Brain microvascular endothelial cell (primary cell): ENCODE measurements around the gene LYPD6.

Experiments
- DNase-seq: peaks from one replicate; pipeline ENCODE4 v3.0.0-alpha.2; 2020
- H3K27ac ChIP-seq: fragments of 250-450 bp; sonication (Bioruptor Pico); 2 replicates; pipeline ENCODE4 v1.5.1; 2020; ENCODE audit warnings: mild to moderate bottlenecking, moderate library complexity
- H3K27me3 ChIP-seq: fragments of 250-450 bp; sonication (Bioruptor Pico); replicated peaks from 2 replicates; pipeline ENCODE4 v1.5.1; 2020; ENCODE audit warnings: mild to moderate bottlenecking
- H3K36me3 ChIP-seq: fragments of 250-450 bp; sonication (Bioruptor Pico); replicated peaks from 2 replicates; pipeline ENCODE4 v1.5.1; 2020; ENCODE audit warnings: mild to moderate bottlenecking
- H3K4me3 ChIP-seq: 2 replicates; pipeline ENCODE4 v1.5.1; 2011; ENCODE audit warnings: low read depth, mild to moderate bottlenecking, control low read depth, low read length, moderate library complexity
- in situ Hi-C: cut with HindIII; loops from 2 replicates; pipeline ENCODE4 v1.10.0; 2017; ENCODE audit warnings: low sequenced_read_pairs, low pct_ligation_motif_present
- TF ChIP-seq, protein P1 (sequence below): IDR thresholded peaks from 2 replicates; pipeline ENCODE4 v1.5.1; 2011; ENCODE audit warnings: low read depth, mild to moderate bottlenecking, moderate library complexity, low read length, control low read depth, inconsistent platforms; ENCODE audit errors: missing control alignments

The LYPD6 gene

DNA sequence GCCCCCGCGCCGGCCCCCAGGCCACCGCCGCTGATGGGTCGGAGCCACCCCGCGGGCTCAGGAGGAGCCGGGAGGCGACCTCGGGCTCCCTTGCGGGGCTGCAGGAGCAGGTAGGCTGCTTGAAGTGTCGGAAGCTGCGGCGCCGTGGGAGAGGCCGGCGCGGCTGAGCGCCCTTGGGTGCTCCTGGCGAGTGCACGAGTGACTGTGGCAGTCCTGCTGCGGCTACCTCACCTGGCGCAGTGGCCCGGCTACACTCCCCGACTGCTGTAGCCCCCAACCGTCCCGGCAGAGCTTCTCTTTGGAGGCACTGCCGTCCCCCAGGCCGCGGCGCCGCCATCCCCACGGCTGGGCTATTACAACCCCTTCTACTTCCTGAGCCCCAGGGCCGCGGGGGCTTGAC is 10.0 kb upstream of the LYPD6 start:
- Histone ChIP-seq H3K4me3 (no peak overlapping the region), H3K27ac (no peak overlapping the region), H3K27me3 (no peaks in the 10 kb centered on the region), H3K36me3 (no peaks in the 10 kb centered on the region)
- no peak for DNase-seq
- in situ Hi-C loops, result no loop called here
- TF ChIP-seq, protein P1, sequence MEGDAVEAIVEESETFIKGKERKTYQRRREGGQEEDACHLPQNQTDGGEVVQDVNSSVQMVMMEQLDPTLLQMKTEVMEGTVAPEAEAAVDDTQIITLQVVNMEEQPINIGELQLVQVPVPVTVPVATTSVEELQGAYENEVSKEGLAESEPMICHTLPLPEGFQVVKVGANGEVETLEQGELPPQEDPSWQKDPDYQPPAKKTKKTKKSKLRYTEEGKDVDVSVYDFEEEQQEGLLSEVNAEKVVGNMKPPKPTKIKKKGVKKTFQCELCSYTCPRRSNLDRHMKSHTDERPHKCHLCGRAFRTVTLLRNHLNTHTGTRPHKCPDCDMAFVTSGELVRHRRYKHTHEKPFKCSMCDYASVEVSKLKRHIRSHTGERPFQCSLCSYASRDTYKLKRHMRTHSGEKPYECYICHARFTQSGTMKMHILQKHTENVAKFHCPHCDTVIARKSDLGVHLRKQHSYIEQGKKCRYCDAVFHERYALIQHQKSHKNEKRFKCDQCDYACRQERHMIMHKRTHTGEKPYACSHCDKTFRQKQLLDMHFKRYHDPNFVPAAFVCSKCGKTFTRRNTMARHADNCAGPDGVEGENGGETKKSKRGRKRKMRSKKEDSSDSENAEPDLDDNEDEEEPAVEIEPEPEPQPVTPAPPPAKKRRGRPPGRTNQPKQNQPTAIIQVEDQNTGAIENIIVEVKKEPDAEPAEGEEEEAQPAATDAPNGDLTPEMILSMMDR, result no peak

DNA sequence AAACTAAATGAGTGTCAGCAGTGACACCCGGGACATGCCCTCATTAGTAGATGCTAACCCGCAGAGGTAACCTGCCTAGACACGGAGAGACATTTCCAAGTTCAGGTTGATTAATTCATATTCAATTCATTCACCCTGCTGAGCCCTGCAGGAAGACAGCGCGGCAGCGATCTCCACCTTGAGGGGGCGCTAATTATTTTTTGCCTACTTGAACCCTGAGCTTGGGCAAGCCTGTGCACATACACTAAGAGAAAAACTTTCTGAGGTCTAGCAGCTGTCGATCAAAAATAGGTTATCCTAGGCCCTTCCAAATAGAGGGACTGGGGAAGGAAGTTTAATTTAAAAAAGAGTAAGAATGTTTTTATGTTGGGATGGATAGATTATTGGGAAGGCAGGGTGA is 1.3 kb upstream of the LYPD6 start:
- H3K27me3 ChIP-seq, result peaks cover 7% of the 10 kb centered on the region
- TF ChIP-seq, protein P1, result peak; percentile 65
- no peak overlapping the region for H3K27ac ChIP-seq
- peak overlapping the region; percentile 59 for H3K4me3 ChIP-seq
- no peak for DNase-seq
- in situ Hi-C loops, result no loop called here
- H3K36me3 ChIP-seq, result no peaks in the 10 kb centered on the region

DNA sequence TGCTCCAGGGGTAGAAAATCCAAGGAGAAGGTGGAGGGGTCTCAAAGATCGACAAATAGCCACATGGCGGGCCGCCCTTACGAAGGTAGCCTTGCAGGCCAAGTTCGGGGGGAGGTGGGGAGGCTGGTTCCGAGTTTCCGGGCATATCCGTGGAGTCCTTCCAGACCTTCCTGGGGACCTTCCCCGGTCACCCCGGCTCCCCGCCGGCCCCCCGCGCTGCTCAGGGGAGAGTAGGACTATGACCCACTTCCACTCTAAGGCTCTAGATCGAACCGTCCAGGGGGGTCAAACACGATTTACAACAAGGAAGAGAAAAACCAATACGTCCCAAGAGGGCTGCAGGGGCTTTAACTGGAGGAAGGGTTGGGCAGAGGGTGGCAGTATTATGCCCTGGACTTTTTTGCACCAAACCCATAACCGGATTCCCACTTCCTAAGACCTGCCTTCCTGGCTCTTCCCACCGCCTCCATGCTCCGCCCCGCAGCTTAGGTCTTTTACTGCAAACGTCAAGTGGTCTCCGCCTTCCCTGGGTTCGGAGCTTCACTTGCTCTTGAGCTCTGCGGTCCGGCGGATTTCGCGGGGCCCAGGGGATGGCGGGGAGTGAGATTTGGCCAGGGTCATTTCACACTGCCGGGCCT is 779 bp upstream of the LYPD6 start:
- Histone ChIP-seq H3K27ac (no peak overlapping the region), H3K27me3 (peaks cover 7% of the 10 kb centered on the region), H3K36me3 (no peaks in the 10 kb centered on the region), H3K4me3 (peak overlapping the region; percentile 59)
- in situ Hi-C loops, result no loop called here
- TF ChIP-seq, protein P1, result no peak
- peak; percentile 24 for DNase-seq

DNA sequence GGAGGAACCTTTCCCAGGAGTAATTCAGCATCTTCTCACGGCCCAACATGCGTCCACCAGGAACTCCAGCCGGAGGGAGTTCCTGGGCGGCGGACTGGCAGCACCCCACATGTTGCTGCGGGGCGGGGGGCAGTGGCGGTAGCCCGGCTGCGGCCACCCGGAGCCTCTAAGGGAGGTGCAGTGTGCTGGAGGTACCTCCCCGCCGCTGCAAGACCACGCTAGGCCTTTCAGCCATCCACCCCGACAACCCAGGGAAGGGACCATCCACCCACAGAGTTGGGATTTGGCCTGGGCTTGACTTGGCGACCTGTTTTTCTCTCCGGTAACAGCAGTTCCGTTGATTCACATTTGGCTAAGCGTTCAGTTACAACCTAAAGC is 625 bp downstream of the LYPD6 start:
- in situ Hi-C loops, result no loop called here
- Histone ChIP-seq H3K27ac (no peak overlapping the region), H3K4me3 (peak overlapping the region; percentile 66), H3K27me3 (peaks cover 7% of the 10 kb centered on the region), H3K36me3 (no peaks in the 10 kb centered on the region)
- TF ChIP-seq, protein P1, result no peak
- no peak for DNase-seq

DNA sequence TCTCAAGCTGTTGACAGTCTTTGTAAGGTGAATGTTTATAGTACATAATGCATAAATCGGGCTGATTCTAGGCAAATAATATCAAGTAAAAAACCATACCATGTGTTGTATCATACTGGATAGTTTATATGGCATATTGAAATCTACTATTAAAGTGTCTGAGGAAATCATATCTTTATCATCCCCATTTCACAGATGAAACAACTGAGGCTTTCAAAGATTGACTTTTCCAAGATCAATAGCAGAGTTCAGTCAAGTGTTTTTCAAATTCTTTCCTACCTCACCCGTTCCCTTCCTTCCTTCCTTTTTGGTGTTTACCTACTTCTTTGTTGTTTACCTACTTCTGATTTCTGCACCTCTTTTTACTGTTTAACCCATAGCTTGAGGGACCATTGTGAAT is 2.0 kb downstream of the LYPD6 start:
- DNase-seq, result no peak
- TF ChIP-seq, protein P1, result no peak
- H3K27ac ChIP-seq, result no peak overlapping the region
- H3K36me3 ChIP-seq, result no peaks in the 10 kb centered on the region
- H3K4me3 ChIP-seq, result no peak overlapping the region
- H3K27me3 ChIP-seq, result peaks cover 7% of the 10 kb centered on the region
- in situ Hi-C loops, result no loop called here

DNA sequence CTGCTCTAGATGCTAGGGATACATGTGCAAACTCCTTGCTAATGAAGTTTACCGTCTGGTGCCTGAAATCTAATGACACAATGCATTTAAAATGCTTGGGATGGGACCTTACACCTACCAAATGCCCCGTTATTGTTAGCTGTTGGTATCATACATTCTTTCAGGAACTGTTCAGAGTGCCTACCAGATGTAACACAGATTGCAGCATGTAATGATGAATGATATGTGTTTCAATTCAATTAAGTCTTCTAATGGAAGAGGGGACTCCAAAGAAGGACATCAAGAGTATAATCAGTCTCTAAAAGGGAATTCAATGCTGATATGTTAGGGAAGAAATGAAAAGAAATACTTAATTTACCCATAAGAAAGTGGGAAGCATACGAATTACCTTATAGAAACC is 3.2 kb downstream of the LYPD6 start:
- DNase-seq, result no peak
- Histone ChIP-seq H3K36me3 (no peaks in the 10 kb centered on the region), H3K27me3 (peaks cover 4% of the 10 kb centered on the region), H3K4me3 (no peak overlapping the region), H3K27ac (no peak overlapping the region)
- in situ Hi-C loops, result no loop called here
- TF ChIP-seq, protein P1, result no peak
